Trophoblast cell (in vitro differentiated cells and primary cell): ENCODE measurements around the gene DCTN4.

Source experiments
- DNase-seq, 2 donors: peaks; one replicate each; pipeline ENCODE4 v3.0.0-alpha.2; 2016
- H2AFZ ChIP-seq: 2 replicates; pipeline ENCODE4 v1.6.1; 2013; ENCODE audit warnings: low read length, moderate library complexity, mild to moderate bottlenecking; ENCODE audit not compliant: insufficient read depth, poor library complexity
- H2AK5ac ChIP-seq: 2 replicates; pipeline ENCODE4 v1.6.1; 2013; ENCODE audit warnings: mild to moderate bottlenecking, low read length
- H2BK120ac ChIP-seq: 2 replicates; pipeline ENCODE4 v1.6.1; 2013; ENCODE audit warnings: low read length, mild to moderate bottlenecking, moderate library complexity; ENCODE audit not compliant: insufficient read depth, poor library complexity
- H2BK12ac ChIP-seq: 2 replicates; pipeline ENCODE4 v1.6.1; 2013; ENCODE audit warnings: mild to moderate bottlenecking, low read length, moderate library complexity
- H2BK5ac ChIP-seq: 2 replicates; pipeline ENCODE4 v1.6.1; 2013; ENCODE audit warnings: low read length, low read depth, moderate library complexity, mild to moderate bottlenecking; ENCODE audit not compliant: poor library complexity
- H3K14ac ChIP-seq: 2 replicates; pipeline ENCODE4 v1.6.1; 2013; ENCODE audit warnings: mild to moderate bottlenecking, low read length
- H3K18ac ChIP-seq: 2 replicates; pipeline ENCODE4 v1.6.1; 2013; ENCODE audit warnings: mild to moderate bottlenecking, low read length
- H3K23ac ChIP-seq: 2 replicates; pipeline ENCODE4 v1.6.1; 2013; ENCODE audit warnings: low read length
- H3K27ac ChIP-seq: 2 replicates; pipeline ENCODE4 v1.5.1; 2013; ENCODE audit warnings: low read depth, mild to moderate bottlenecking, inconsistent platforms, low read length, moderate library complexity
- H3K27me3 ChIP-seq: 2 replicates; pipeline ENCODE4 v1.6.1; 2013; ENCODE audit warnings: inconsistent platforms, mild to moderate bottlenecking, low read length, moderate library complexity; ENCODE audit not compliant: insufficient read depth
- H3K36me3 ChIP-seq, 2 experiments: 1 replicate in 1 of 2; 2 replicates in 1 of 2; pipeline ENCODE4 v1.6.1; 2013; ENCODE audit warnings: low read length in 2 of 2, mild to moderate bottlenecking in 2 of 2, moderate library complexity in 1 of 2; ENCODE audit not compliant: insufficient read depth in 2 of 2, control insufficient read depth in 1 of 2
- H3K4ac ChIP-seq: 2 replicates; pipeline ENCODE4 v1.6.1; 2013; ENCODE audit warnings: low read depth, mild to moderate bottlenecking, low read length, moderate library complexity
- H3K4me1 ChIP-seq, 2 experiments: 1 replicate in 1 of 2; 2 replicates in 1 of 2; pipeline ENCODE4 v1.6.1; 2013; ENCODE audit warnings: low read length in 2 of 2, mild to moderate bottlenecking in 2 of 2, moderate library complexity in 1 of 2; ENCODE audit not compliant: insufficient read depth in 2 of 2, control insufficient read depth in 1 of 2
- H3K4me2 ChIP-seq: 2 replicates; pipeline ENCODE4 v1.6.1; 2013; ENCODE audit warnings: inconsistent platforms, mild to moderate bottlenecking, low read length, moderate library complexity
- H3K4me3 ChIP-seq: 2 replicates; pipeline ENCODE4 v1.5.1; 2013; ENCODE audit warnings: mild to moderate bottlenecking, low read depth, low read length, inconsistent platforms
- H3K79me1 ChIP-seq: one replicate; pipeline ENCODE4 v1.6.1; 2013; ENCODE audit warnings: low read length
- H3K79me2 ChIP-seq: 2 replicates; pipeline ENCODE4 v1.6.1; 2013; ENCODE audit warnings: low read length, mild to moderate bottlenecking; ENCODE audit not compliant: control insufficient read depth, insufficient read depth, poor library complexity
- H3K9ac ChIP-seq: 2 replicates; pipeline ENCODE4 v1.6.1; 2013; ENCODE audit warnings: mild to moderate bottlenecking, low read length
- H3K9me3 ChIP-seq: 2 replicates; pipeline ENCODE4 v1.6.1; 2013; ENCODE audit warnings: low read depth, mild to moderate bottlenecking, control low read depth, inconsistent platforms, low read length; ENCODE audit not compliant: insufficient read depth
- H4K12ac ChIP-seq: 2 replicates; pipeline ENCODE4 v1.6.1; 2013; ENCODE audit warnings: low read depth, mild to moderate bottlenecking, low read length, moderate library complexity
- H4K8ac ChIP-seq: 2 replicates; pipeline ENCODE4 v1.6.1; 2013; ENCODE audit warnings: low read depth, mild to moderate bottlenecking, low read length, moderate library complexity
- H4K91ac ChIP-seq: one replicate; pipeline ENCODE4 v1.6.1; 2013; ENCODE audit warnings: low read depth, mild to moderate bottlenecking, low read length, moderate library complexity
- WGBS: extraction: QIAGEN DNeasy Blood & Tissue Kit; methylation state at CpG from one replicate; pipeline ENCODE4 v1.1.7; 2013; ENCODE audit warnings: missing lambda C conversion rate; ENCODE audit not compliant: insufficient read length, insufficient coverage; ENCODE audit errors: extremely low coverage; 5-methylcytosine and 5-hydroxymethylcytosine counted together

The DCTN4 gene

DNA sequence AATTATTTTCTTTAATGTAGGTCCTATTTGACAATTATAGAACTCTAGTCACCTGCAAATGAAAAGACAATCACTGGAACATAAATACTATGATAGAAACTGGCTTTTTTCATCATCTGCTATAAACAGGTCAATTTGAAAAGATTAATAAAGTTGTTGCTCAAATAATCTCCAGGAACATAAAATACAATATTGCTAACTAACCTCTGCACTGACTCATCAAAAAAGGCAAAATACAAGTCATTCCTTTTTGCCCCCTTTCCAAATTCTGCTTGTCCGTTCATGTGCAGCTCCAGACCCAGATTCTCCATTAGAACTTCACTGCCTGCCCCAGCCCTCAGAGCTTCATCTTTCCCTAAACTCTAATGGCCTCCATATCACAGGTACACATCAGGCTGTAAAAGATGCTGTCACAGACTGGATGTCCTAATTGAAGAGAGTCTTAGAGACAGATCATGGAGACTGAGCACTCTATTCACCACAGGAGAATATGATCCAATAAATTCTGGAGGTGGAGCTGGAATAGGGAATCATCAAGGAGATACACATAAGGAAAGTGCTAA is 1.6 kb downstream of the DCTN4 start:
- H2AFZ ChIP-seq: no peak overlapping the region
- no peak overlapping the region for H4K8ac ChIP-seq
- peaks cover 10% of the 10 kb centered on the region for H3K79me1 ChIP-seq
- no peak overlapping the region for H3K9ac ChIP-seq
- no peak overlapping the region for H3K27ac ChIP-seq
- no CpG with 5 or more reads among the region's 1 CpG for WGBS
- H3K23ac ChIP-seq: no peak overlapping the region
- no peaks in the 10 kb centered on the region for H3K27me3 ChIP-seq
- no peak overlapping the region for H2BK120ac ChIP-seq
- no peak overlapping the region for H2AK5ac ChIP-seq
- no peak overlapping the region for H3K4me3 ChIP-seq
- no peak for DNase-seq
- peaks cover 0 to 2% of the 10 kb centered on the region in 2 experiments for H3K4me1 ChIP-seq
- no peak overlapping the region for H2BK5ac ChIP-seq
- H3K14ac ChIP-seq: no peak overlapping the region
- H3K18ac ChIP-seq: no peak overlapping the region
- H4K12ac ChIP-seq: no peak overlapping the region
- H3K36me3 ChIP-seq: peaks cover 12 to 13% of the 10 kb centered on the region in 2 experiments
- H3K4me2 ChIP-seq: peak overlapping the region; percentile 0
- no peak overlapping the region for H4K91ac ChIP-seq
- peak overlapping the region; percentile 42 for H3K4ac ChIP-seq
- no peaks in the 10 kb centered on the region for H3K79me2 ChIP-seq
- no peak overlapping the region for H2BK12ac ChIP-seq
- no peaks in the 10 kb centered on the region for H3K9me3 ChIP-seq

DNA sequence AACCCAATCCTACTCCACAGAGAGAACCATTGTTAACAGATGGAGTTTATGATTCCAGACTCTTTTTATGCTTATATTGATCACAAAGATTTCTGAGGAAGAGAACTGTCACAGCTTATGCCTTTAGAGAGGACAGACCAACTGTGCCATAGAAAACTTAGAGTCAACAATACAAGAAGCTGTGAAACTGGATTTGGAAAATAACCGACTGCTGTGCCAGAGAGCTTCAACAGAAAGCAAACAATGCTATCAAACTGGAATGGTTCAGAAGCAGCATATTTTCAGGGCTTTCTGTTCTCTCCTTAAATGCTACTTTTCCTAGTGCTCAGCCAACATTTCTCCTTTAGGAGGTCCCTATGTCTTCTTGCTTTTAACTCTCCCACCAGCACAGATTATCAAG is 5.0 kb downstream of the DCTN4 start:
- H3K14ac ChIP-seq: no peak overlapping the region
- no peak overlapping the region for H2BK120ac ChIP-seq
- no peak overlapping the region for H2BK12ac ChIP-seq
- H4K8ac ChIP-seq: no peak overlapping the region
- H4K12ac ChIP-seq: no peak overlapping the region
- no peak overlapping the region for H4K91ac ChIP-seq
- no peaks in the 10 kb centered on the region for H3K4me1 ChIP-seq
- no peak overlapping the region for H2AFZ ChIP-seq
- DNase-seq: no peak
- WGBS: no CpG with 5 or more reads among the region's 1 CpG
- no peak overlapping the region for H3K9ac ChIP-seq
- H3K27ac ChIP-seq: no peak overlapping the region
- peaks cover 7% of the 10 kb centered on the region for H3K79me1 ChIP-seq
- no peak overlapping the region for H3K4me2 ChIP-seq
- no peak overlapping the region for H3K4ac ChIP-seq
- H2AK5ac ChIP-seq: no peak overlapping the region
- no peak overlapping the region for H3K18ac ChIP-seq
- no peak overlapping the region for H2BK5ac ChIP-seq
- H3K36me3 ChIP-seq: peaks cover 13 to 14% of the 10 kb centered on the region in 2 experiments
- H3K23ac ChIP-seq: no peak overlapping the region
- no peaks in the 10 kb centered on the region for H3K27me3 ChIP-seq
- no peak overlapping the region for H3K4me3 ChIP-seq
- no peaks in the 10 kb centered on the region for H3K79me2 ChIP-seq
- no peaks in the 10 kb centered on the region for H3K9me3 ChIP-seq

DNA sequence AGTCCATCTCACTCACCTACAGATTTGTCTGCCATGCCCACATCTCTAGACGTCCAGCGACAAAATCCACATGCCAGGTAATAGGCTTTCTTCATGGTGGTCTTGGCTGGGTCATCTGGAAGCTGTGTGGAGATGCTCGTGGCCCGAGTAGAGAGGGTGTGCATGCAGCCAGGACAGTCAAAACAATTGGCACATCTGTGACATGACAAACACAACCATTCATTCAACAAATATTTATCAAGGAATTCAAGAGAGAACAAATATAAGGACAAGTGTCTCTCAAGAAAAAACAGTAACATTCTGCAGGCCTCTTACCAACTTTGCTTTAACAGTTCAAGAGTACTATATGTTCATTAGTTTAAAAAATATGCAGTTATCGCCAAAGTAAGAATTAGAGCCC is 5.4 kb downstream of the DCTN4 start:
- no CpG with 5 or more reads among the region's 5 CpGs for WGBS
- Histone ChIP-seq H3K27me3 (no peaks in the 10 kb centered on the region), H3K79me2 (no peaks in the 10 kb centered on the region), H2AK5ac (no peak overlapping the region), H3K9ac (no peak overlapping the region), H3K36me3 (peaks cover 13 to 14% of the 10 kb centered on the region in 2 experiments), H3K27ac (no peak overlapping the region), H3K4me1 (no peaks in the 10 kb centered on the region), H4K8ac (no peak overlapping the region), H3K9me3 (no peaks in the 10 kb centered on the region), H3K14ac (no peak overlapping the region), H2BK12ac (no peak overlapping the region), H3K23ac (no peak overlapping the region), H2BK5ac (no peak overlapping the region), H3K4me2 (no peak overlapping the region), H2AFZ (no peak overlapping the region), H3K79me1 (peaks cover 4% of the 10 kb centered on the region), H3K4me3 (no peak overlapping the region), H2BK120ac (no peak overlapping the region), H4K91ac (no peak overlapping the region), H3K18ac (no peak overlapping the region), H4K12ac (no peak overlapping the region), H3K4ac (no peak overlapping the region)
- DNase-seq: no peak

DNA sequence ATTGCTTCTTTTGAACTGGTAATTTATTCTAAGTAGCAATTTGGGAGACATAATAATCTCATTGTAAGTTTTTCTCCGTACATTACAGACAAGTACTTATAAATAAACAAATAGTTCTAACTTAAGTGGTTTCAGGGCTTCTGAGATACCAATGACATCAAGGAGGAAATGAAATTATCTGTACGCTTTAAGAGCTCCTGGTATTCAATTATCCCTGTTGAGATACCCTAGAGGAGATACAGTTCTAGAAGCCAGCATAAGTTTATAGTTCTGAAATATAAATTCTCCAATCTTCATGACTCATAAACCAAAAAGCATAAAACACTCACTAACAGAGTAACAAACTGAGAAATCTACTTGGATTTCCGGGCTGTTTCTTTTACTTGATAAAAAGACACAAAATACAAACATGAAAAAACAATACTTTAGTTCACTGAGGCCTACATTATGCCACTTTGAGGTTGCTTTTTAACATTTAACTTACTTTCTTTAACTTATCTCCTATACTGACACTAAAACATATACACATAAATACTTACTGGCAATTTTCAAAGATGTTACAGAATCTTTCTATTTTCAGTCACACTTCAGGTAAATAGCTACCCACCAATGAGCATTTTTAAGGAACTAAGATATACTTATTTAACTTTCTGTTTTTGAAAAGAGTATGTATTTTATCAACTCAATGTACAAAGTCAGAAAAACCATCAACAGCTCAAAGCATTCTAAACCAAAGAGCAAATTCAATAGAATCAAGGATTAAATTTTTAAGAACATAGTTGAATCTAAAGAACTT is 7.5 kb downstream of the DCTN4 start:
- Histone ChIP-seq H3K14ac (no peak overlapping the region), H3K9me3 (no peaks in the 10 kb centered on the region), H3K27me3 (no peaks in the 10 kb centered on the region), H3K23ac (no peak overlapping the region), H4K8ac (no peak overlapping the region), H3K4me2 (no peak overlapping the region), H2BK120ac (no peak overlapping the region), H4K12ac (no peak overlapping the region), H4K91ac (no peak overlapping the region), H3K4ac (no peak overlapping the region), H3K18ac (no peak overlapping the region), H3K9ac (no peak overlapping the region), H2BK12ac (no peak overlapping the region), H3K36me3 (peaks cover 13 to 14% of the 10 kb centered on the region in 2 experiments), H3K4me3 (no peak overlapping the region), H2BK5ac (no peak overlapping the region), H3K79me1 (no peaks in the 10 kb centered on the region), H2AK5ac (no peak overlapping the region), H3K79me2 (no peaks in the 10 kb centered on the region), H3K4me1 (no peaks in the 10 kb centered on the region), H2AFZ (no peak overlapping the region), H3K27ac (no peak overlapping the region)
- no peak for DNase-seq
- WGBS: no CpG with 5 or more reads among the region's 3 CpGs
